Nephron (organoid): ENCODE results near the gene MICAL3.
"Not testable (repeated sequence)": the region's sequence is repeated elsewhere in the genome, so short reads cannot be mapped to it uniquely, and the experiment has no call there.

Source experiments
- H3K27ac Mint-ChIP-seq, 3 experiments: 2 replicates each; pipeline ENCODE4 v1.8.0; 2020; ENCODE audit warnings: mixed read lengths in 3 of 3, mild to moderate bottlenecking in 2 of 3, moderate library complexity in 1 of 3
- H3K27me3 Mint-ChIP-seq: 2 replicates; pipeline ENCODE4 v1.8.0; 2021; ENCODE audit warnings: low read depth, mild to moderate bottlenecking, moderate library complexity, mixed read lengths
- H3K36me3 Mint-ChIP-seq: 2 replicates; pipeline ENCODE4 v1.8.0; 2020; ENCODE audit warnings: low read depth, mixed read lengths
- H3K4me1 Mint-ChIP-seq: 2 replicates; pipeline ENCODE4 v1.8.0; 2020; ENCODE audit warnings: mixed read lengths
- H3K4me3 Mint-ChIP-seq, 3 experiments: 2 replicates each; pipeline ENCODE4 v1.8.0; 2020; ENCODE audit warnings: mild to moderate bottlenecking in 3 of 3, mixed read lengths in 3 of 3, moderate library complexity in 2 of 3
- H3K9me3 Mint-ChIP-seq: 2 replicates; pipeline ENCODE4 v1.8.0; 2020; ENCODE audit warnings: mixed read lengths
- TF ChIP-seq, protein P1 (sequence below), 3 experiments: fragments of 200-600 bp; sonication (generic); IDR thresholded peaks; one replicate each; pipeline ENCODE4 v1.5.0; 2021; ENCODE audit warnings: antibody characterized with exemption in 3 of 3; ENCODE audit not compliant: unreplicated experiment in 3 of 3

The MICAL3 gene, protein sequence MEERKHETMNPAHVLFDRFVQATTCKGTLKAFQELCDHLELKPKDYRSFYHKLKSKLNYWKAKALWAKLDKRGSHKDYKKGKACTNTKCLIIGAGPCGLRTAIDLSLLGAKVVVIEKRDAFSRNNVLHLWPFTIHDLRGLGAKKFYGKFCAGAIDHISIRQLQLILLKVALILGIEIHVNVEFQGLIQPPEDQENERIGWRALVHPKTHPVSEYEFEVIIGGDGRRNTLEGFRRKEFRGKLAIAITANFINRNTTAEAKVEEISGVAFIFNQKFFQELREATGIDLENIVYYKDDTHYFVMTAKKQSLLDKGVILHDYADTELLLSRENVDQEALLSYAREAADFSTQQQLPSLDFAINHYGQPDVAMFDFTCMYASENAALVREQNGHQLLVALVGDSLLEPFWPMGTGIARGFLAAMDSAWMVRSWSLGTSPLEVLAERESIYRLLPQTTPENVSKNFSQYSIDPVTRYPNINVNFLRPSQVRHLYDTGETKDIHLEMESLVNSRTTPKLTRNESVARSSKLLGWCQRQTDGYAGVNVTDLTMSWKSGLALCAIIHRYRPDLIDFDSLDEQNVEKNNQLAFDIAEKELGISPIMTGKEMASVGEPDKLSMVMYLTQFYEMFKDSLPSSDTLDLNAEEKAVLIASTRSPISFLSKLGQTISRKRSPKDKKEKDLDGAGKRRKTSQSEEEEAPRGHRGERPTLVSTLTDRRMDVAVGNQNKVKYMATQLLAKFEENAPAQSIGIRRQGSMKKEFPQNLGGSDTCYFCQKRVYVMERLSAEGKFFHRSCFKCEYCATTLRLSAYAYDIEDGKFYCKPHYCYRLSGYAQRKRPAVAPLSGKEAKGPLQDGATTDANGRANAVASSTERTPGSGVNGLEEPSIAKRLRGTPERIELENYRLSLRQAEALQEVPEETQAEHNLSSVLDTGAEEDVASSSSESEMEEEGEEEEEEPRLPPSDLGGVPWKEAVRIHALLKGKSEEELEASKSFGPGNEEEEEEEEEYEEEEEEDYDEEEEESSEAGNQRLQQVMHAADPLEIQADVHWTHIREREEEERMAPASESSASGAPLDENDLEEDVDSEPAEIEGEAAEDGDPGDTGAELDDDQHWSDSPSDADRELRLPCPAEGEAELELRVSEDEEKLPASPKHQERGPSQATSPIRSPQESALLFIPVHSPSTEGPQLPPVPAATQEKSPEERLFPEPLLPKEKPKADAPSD (N-terminal part only)

DNA sequence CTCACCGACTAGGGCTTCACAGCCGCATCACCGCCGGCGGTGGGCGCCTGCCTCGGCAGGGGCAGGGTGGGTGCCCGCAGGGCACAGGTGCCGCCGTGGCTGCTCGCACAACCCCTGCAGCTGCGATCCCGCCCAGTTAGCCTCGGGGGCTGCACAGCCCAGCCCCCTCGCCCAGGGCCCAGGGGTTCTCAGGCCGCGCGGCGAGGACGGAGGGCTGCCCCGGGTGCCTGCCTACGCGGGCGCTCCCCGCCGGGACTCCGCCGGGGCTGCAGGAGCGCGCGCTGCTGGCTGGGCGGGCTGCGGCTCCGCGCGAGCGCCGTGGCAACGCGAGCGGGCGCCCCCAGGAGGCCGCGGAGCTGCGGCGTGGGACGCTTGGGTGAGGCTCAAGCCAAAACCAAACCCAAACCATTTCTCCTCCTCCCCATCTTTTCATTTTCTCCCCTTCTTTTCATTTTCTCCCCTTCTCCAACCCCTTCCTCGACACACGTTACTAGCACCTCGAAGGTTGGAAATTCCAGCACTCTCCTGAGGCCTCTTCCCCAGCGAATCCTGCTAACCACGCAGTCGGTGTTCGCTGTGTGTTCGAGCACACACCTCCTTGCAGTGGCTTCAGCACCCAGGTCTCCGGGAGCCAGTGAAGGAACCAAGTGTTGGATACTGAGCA, at the start of gene MICAL3:
Gene MICAL3, minus strand, starts transcription at position 286 of the 664 bp plus-strand sequence. CDS start 117,749 bp downstream, outside the sequence.
- Mint-ChIP-seq H3K27ac (peak within 1 kb of the TSS in 2 of 3 experiments; percentile 23 to 25), H3K4me3 (peak within 1 kb of the TSS; percentile 90 to 94 (median 91)), H3K9me3 (no peaks in the 10 kb centered on the region), H3K27me3 (peaks cover 45% of the 10 kb centered on the region), H3K4me1 (peaks cover 20% of the 10 kb centered on the region), H3K36me3 (no peaks in the 10 kb centered on the region)
- TF ChIP-seq, protein P1, sequence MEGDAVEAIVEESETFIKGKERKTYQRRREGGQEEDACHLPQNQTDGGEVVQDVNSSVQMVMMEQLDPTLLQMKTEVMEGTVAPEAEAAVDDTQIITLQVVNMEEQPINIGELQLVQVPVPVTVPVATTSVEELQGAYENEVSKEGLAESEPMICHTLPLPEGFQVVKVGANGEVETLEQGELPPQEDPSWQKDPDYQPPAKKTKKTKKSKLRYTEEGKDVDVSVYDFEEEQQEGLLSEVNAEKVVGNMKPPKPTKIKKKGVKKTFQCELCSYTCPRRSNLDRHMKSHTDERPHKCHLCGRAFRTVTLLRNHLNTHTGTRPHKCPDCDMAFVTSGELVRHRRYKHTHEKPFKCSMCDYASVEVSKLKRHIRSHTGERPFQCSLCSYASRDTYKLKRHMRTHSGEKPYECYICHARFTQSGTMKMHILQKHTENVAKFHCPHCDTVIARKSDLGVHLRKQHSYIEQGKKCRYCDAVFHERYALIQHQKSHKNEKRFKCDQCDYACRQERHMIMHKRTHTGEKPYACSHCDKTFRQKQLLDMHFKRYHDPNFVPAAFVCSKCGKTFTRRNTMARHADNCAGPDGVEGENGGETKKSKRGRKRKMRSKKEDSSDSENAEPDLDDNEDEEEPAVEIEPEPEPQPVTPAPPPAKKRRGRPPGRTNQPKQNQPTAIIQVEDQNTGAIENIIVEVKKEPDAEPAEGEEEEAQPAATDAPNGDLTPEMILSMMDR (IDR thresholded peaks at IDR 0.05; ENCODE audit: unreplicated experiment in 3 of 3), result peak; percentile 52 to 61 (median 52)

DNA sequence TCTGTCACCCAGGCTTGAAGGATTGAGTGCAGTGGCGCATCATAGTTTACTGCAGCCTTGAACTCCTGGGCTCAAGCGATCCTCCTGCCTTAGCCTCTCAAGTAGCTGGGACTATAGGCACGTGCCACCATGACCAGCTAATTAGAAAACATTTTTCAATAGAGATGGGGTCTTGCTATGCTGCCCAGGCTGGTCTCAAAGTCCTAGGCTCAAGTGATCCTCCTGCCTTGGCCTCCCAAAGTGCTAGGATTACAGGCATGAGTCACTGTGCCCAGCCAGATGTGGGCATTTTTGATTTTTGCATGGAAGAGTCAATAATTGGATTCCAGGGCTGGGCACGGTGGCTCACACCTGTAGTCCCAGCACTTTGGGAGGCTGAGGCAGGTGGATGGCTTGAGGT, 49.6 kb upstream of the MICAL3 start:
- H3K36me3 Mint-ChIP-seq, H3K9me3 Mint-ChIP-seq, H3K4me3 Mint-ChIP-seq, H3K27ac Mint-ChIP-seq: not testable (repeated sequence)
- peaks cover 23% of the 10 kb centered on the region for H3K4me1 Mint-ChIP-seq
- peaks cover 12% of the 10 kb centered on the region for H3K27me3 Mint-ChIP-seq

DNA sequence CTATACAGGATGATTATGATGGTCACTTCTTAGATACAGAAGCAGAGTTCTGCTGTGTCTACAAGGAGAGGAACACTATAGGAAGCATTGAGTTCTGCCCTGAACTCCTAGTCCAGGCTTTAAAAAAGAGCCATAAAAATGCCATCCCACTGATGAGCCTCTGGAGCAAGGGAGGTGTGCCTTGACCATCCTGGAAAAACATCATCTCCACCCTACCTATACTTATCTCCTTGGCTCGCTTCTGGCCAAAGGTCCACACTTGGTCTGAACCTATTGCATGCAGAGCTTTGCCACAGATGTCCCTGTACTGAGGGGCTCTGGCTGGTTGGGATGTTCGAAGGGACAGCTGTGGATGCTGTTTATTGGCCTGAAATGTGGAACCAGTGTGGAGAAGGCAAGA, 49.1 kb upstream of the MICAL3 start:
- Mint-ChIP-seq H3K27me3 (peaks cover 14% of the 10 kb centered on the region), H3K36me3 (peaks cover 1% of the 10 kb centered on the region), H3K4me1 (peaks cover 20% of the 10 kb centered on the region), H3K27ac (no peak overlapping the region), H3K9me3 (no peaks in the 10 kb centered on the region), H3K4me3 (no peak overlapping the region)
- TF ChIP-seq, protein P1 (IDR thresholded peaks at IDR 0.05; ENCODE audit: unreplicated experiment in 3 of 3), result no peak

DNA sequence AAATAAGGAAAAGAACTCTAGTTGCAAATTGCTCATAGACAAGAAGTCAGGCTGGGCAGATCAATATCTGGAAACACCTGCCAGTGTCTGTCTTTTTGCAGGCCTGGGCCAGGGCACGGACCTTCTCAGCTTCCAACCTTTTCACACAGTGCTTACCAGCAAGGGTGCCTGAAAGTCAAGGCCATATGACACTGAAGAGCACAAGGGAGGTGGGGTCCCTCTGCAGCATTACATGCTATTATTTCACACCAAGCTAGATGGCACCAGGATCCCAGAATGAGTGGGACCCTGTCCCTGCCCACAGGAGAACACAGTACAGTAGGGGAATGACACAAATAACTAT, 47.6 kb upstream of the MICAL3 start:
- no peaks in the 10 kb centered on the region for H3K9me3 Mint-ChIP-seq
- TF ChIP-seq, protein P1 (IDR thresholded peaks at IDR 0.05; ENCODE audit: unreplicated experiment in 3 of 3), result no peak
- H3K4me3 Mint-ChIP-seq, result no peak overlapping the region
- H3K4me1 Mint-ChIP-seq, result peaks cover 25% of the 10 kb centered on the region
- H3K36me3 Mint-ChIP-seq, result no peaks in the 10 kb centered on the region
- peaks cover 27% of the 10 kb centered on the region for H3K27me3 Mint-ChIP-seq
- H3K27ac Mint-ChIP-seq, result no peak overlapping the region

DNA sequence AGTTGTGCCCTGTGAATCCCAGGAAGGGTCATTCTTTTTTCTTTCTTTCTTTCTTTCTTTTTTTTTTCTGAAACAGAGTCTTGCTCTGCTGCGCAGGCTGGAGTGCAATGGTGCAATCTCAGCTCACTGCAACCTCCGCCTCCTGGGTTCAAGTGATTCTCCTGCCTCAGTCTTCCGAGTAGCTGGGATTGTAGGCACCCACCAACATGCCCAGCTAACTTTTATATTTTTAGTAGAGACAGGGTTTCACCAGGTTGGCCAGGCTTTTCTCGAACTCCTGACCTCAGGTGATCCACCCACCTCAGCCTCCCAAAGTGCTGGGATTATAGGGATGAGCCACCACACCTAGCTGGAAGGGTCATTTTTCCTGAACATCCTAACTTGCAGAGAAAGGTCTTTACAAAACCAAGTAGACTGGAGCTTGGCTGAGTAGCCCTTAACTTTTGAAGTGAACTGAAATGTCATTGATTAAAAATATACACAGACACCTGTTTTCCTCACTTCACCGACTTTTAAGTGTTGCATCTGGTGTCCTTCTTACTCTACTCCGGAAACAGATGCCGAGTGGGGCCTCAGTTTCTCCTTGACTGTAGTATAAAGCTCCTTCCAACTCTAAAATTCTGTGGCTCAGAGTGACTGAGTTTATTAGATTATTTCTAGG, 47.1 kb upstream of the MICAL3 start:
- not testable (repeated sequence) for H3K4me3 Mint-ChIP-seq, H3K9me3 Mint-ChIP-seq, H3K36me3 Mint-ChIP-seq, H3K27ac Mint-ChIP-seq
- H3K4me1 Mint-ChIP-seq, result peaks cover 22% of the 10 kb centered on the region
- peaks cover 27% of the 10 kb centered on the region for H3K27me3 Mint-ChIP-seq

DNA sequence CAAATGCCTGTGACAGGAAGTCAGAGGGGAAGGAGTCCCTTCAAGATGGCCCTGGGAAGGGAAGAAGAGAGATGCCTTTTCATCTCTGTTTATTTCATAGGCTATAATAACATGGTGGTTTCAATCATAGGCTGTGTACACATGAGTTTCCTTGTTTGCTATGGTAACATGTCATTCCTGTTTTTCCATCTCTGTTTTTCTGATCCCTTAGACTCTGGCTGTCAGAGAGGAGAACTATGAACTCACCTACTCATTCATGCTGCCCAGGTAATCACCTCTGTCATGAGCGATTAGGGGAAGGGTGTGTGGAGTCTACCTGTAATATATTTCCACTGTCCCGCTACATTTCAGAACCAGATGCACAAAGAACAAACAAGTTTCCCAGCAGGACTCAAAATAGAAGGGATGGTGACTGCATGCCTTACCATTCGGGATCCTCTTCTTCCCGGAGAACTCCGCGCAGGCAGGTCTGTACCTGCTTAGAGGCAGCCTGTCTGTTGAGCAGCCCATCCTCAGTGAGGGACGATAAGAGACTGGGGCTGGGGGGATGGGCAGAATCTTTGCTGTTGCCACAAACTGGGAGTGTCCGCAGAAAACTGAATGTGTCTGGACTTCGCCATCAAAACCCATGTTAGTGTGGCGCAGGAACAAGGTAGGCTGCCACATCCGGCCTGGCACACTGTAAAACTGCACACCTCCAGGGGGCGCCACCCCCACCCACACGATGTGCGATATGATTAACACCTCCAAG, 46.4 kb upstream of the MICAL3 start:
- TF ChIP-seq, protein P1 (IDR thresholded peaks at IDR 0.05; ENCODE audit: unreplicated experiment in 3 of 3), result no peak
- peaks cover 27% of the 10 kb centered on the region for H3K27me3 Mint-ChIP-seq
- peaks cover 22% of the 10 kb centered on the region for H3K4me1 Mint-ChIP-seq
- H3K36me3 Mint-ChIP-seq, result no peaks in the 10 kb centered on the region
- H3K4me3 Mint-ChIP-seq, result no peak overlapping the region
- no peak overlapping the region for H3K27ac Mint-ChIP-seq
- H3K9me3 Mint-ChIP-seq, result no peaks in the 10 kb centered on the region
